Measurements from ENCODE around the gene AKAP7. TPM values are rescaled to one million over a fixed set of nuclear protein-coding genes. Genes with fewer than 3 reads are reported as not detected.
A peak's percentile ranks its signal among the peaks of the same experiment; 100 is the strongest.

AKAP7 gene
- total RNA-seq, 1 donor from 2014 or later, result 4.6 TPM

DNA sequence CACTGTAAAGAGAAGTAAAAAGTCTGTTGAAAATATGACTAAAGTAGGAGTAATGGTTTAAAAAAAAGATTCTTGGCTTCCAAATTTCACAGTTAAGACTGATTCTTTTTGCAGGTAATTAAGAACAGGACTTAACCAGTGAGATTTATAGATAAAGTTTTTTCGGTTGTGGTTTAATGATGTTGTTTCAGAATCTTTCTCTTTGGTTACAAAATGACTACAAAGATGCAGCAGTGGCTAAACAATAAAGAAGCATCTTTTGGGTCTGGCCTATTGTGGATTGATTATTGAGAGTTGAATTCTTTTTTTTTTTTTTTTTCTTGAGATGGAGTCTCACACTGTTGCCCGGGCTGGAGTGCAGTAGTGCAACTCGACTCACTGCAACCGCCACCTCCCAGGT, 109.7 kb downstream of the AKAP7 start:
- no peak overlapping the region for H3K9ac ChIP-seq (ENCODE audit: low read length)
- no peak overlapping the region for H3K4me3 ChIP-seq (ENCODE audit: insufficient read depth, low read depth, low read length)
- H3K4me2 ChIP-seq (ENCODE audit: low read length), result no peak overlapping the region
- H3K4me3 Mint-ChIP-seq (ENCODE audit: unreplicated experiment), result no peak overlapping the region
- H3K27ac Mint-ChIP-seq (ENCODE audit: unreplicated experiment), result no peak overlapping the region
- no peaks in the 10 kb centered on the region for H4K20me1 ChIP-seq (ENCODE audit: insufficient read depth, low read length)
- TF ChIP-seq EZH2 (IDR thresholded peaks at IDR 0.05; ENCODE audit: insufficient read depth, low read length) (no peak), CTCF (IDR thresholded peaks at IDR 0.05; ENCODE audit: insufficient read depth, low read depth, low read length) (no peak)
- H3K36me3 ChIP-seq (ENCODE audit: insufficient read depth, low read length), result no peaks in the 10 kb centered on the region
- H3K27ac ChIP-seq (ENCODE audit: low read depth, low read length), result no peak overlapping the region
- no peaks in the 10 kb centered on the region for H3K27me3 ChIP-seq (ENCODE audit: insufficient read depth, low read length)
- no peaks in the 10 kb centered on the region for H3K27me3 Mint-ChIP-seq (ENCODE audit: low read depth, unreplicated experiment)
- H2AFZ ChIP-seq (ENCODE audit: low read depth, low read length), result no peak overlapping the region
- no peaks in the 10 kb centered on the region for H3K4me1 ChIP-seq (ENCODE audit: insufficient read depth, low read length)
- H3K9me3 ChIP-seq (ENCODE audit: insufficient read depth, low read depth, low read length), result no peaks in the 10 kb centered on the region
- no peak for FAIRE-seq
- no peaks in the 10 kb centered on the region for H3K79me2 ChIP-seq (ENCODE audit: insufficient read depth, low read length)
- H3K36me3 Mint-ChIP-seq (ENCODE audit: low read depth, unreplicated experiment), result peaks cover 4% of the 10 kb centered on the region
- no peak for DNase-seq (ENCODE audit: low read depth)
- peaks cover 2% of the 10 kb centered on the region for H3K4me1 Mint-ChIP-seq (ENCODE audit: low read depth, unreplicated experiment)
- peaks cover 3% of the 10 kb centered on the region for H3K9me3 Mint-ChIP-seq (ENCODE audit: unreplicated experiment)

DNA sequence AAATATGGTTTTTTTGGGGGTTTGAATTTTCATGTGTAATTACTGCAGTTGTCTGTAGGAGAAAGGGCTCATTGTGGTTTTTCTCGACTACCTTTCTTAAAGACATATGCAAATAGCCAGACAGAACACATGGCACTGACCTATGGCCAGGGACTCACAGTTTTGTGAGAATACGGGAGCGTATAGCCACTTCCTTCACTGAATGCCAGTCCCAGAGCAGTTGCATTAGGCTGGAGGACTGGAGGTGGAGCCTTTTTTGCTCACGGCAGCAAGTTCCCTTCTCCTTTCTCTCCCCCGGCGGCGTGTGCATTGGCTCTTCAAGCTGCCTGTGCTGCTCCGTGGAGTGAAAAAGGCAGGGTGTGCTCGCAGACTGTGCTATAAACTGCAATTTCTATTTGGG, 114.9 kb downstream of the AKAP7 start:
- Mint-ChIP-seq H3K9me3 (ENCODE audit: unreplicated experiment) (no peaks in the 10 kb centered on the region), H3K4me1 (ENCODE audit: low read depth, unreplicated experiment) (peaks cover 17% of the 10 kb centered on the region), H3K27ac (ENCODE audit: unreplicated experiment) (no peak overlapping the region), H3K27me3 (ENCODE audit: low read depth, unreplicated experiment) (no peaks in the 10 kb centered on the region), H3K4me3 (ENCODE audit: unreplicated experiment) (peak overlapping the region; percentile 75), H3K36me3 (ENCODE audit: low read depth, unreplicated experiment) (no peaks in the 10 kb centered on the region)
- Histone ChIP-seq H3K4me3 (ENCODE audit: insufficient read depth, low read depth, low read length) (peak overlapping the region; percentile 59), H3K27me3 (ENCODE audit: insufficient read depth, low read length) (no peaks in the 10 kb centered on the region), H3K36me3 (ENCODE audit: insufficient read depth, low read length) (no peaks in the 10 kb centered on the region), H3K79me2 (ENCODE audit: insufficient read depth, low read length) (no peaks in the 10 kb centered on the region), H3K4me1 (ENCODE audit: insufficient read depth, low read length) (no peaks in the 10 kb centered on the region), H3K4me2 (ENCODE audit: low read length) (peak overlapping the region; percentile 87), H2AFZ (ENCODE audit: low read depth, low read length) (peak overlapping the region; percentile 78), H3K9ac (ENCODE audit: low read length) (peak overlapping the region; percentile 62), H3K9me3 (ENCODE audit: insufficient read depth, low read depth, low read length) (no peaks in the 10 kb centered on the region), H3K27ac (ENCODE audit: low read depth, low read length) (no peak overlapping the region), H4K20me1 (ENCODE audit: insufficient read depth, low read length) (no peaks in the 10 kb centered on the region)
- FAIRE-seq (no peak), DNase-seq (ENCODE audit: low read depth) (peak; percentile 62)
- TF ChIP-seq CTCF (IDR thresholded peaks at IDR 0.05; ENCODE audit: insufficient read depth, low read depth, low read length) (no peak), EZH2 (IDR thresholded peaks at IDR 0.05; ENCODE audit: insufficient read depth, low read length) (no peak)

- Mint-ChIP-seq H3K27ac (ENCODE audit: unreplicated experiment) (no peak overlapping the region), H3K4me3 (ENCODE audit: unreplicated experiment) (peak overlapping the region; percentile 75), H3K27me3 (ENCODE audit: low read depth, unreplicated experiment) (no peaks in the 10 kb centered on the region), H3K9me3 (ENCODE audit: unreplicated experiment) (no peaks in the 10 kb centered on the region), H3K4me1 (ENCODE audit: low read depth, unreplicated experiment) (peaks cover 24% of the 10 kb centered on the region), H3K36me3 (ENCODE audit: low read depth, unreplicated experiment) (no peaks in the 10 kb centered on the region)
- Histone ChIP-seq H3K27me3 (ENCODE audit: insufficient read depth, low read length) (no peaks in the 10 kb centered on the region), H3K4me3 (ENCODE audit: insufficient read depth, low read depth, low read length) (no peak overlapping the region), H3K9ac (ENCODE audit: low read length) (peak overlapping the region; percentile 62), H3K36me3 (ENCODE audit: insufficient read depth, low read length) (no peaks in the 10 kb centered on the region), H3K4me1 (ENCODE audit: insufficient read depth, low read length) (no peaks in the 10 kb centered on the region), H3K79me2 (ENCODE audit: insufficient read depth, low read length) (no peaks in the 10 kb centered on the region), H3K27ac (ENCODE audit: low read depth, low read length) (no peak overlapping the region), H3K9me3 (ENCODE audit: insufficient read depth, low read depth, low read length) (no peaks in the 10 kb centered on the region), H3K4me2 (ENCODE audit: low read length) (peak overlapping the region; percentile 87), H2AFZ (ENCODE audit: low read depth, low read length) (no peak overlapping the region), H4K20me1 (ENCODE audit: insufficient read depth, low read length) (no peaks in the 10 kb centered on the region)
- TF ChIP-seq CTCF (IDR thresholded peaks at IDR 0.05; ENCODE audit: insufficient read depth, low read depth, low read length) (no peak), EZH2 (IDR thresholded peaks at IDR 0.05; ENCODE audit: insufficient read depth, low read length) (no peak)
- FAIRE-seq, result no peak
- no peak for DNase-seq (ENCODE audit: low read depth)
Measured at GRCh38 chr6:131250936-131251335, 115.7 kb downstream of the AKAP7 start.
